ENCODE measurements around the gene HS3ST5.
"Not testable (repeated sequence)": the region's sequence is repeated elsewhere in the genome, so short reads cannot be mapped to it uniquely, and the experiment has no call there.

The HS3ST5 gene

GRCh38 chr6:114157848-114158247 is 185.0 kb downstream of the HS3ST5 start:
- H3K27ac ChIP-seq: no peak overlapping the region
- no peak overlapping the region for H3K4me3 ChIP-seq (ENCODE audit: low read depth, low read length)
- H3K36me3 ChIP-seq (replicated peaks): no peaks in the 10 kb centered on the region
- no peak for TF ChIP-seq CTCF (IDR thresholded peaks at IDR 0.05; ENCODE audit: low read depth, low read length, missing control alignments)
- no peak for DNase-seq
- H3K27me3 ChIP-seq (replicated peaks): no peaks in the 10 kb centered on the region
- in situ Hi-C loops (cut with HindIII; ENCODE audit: low pct_ligation_motif_present, low sequenced_read_pairs): no loop called here

- Histone ChIP-seq H3K27ac (no peak overlapping the region), H3K4me3 (ENCODE audit: low read depth, low read length) (no peak overlapping the region), H3K36me3 (replicated peaks) (no peaks in the 10 kb centered on the region), H3K27me3 (replicated peaks) (no peaks in the 10 kb centered on the region)
- no peak for TF ChIP-seq CTCF (IDR thresholded peaks at IDR 0.05; ENCODE audit: low read depth, low read length, missing control alignments)
- in situ Hi-C loops (cut with HindIII; ENCODE audit: low pct_ligation_motif_present, low sequenced_read_pairs): no loop called here
- DNase-seq: no peak
Measured at GRCh38 chr6:114155763-114156162, 187.1 kb downstream of the HS3ST5 start.

GRCh38 chr6:114154812-114155211 is 188.0 kb downstream of the HS3ST5 start:
- H3K4me3 ChIP-seq (ENCODE audit: low read depth, low read length): no peak overlapping the region
- H3K27me3 ChIP-seq (replicated peaks): no peaks in the 10 kb centered on the region
- no peaks in the 10 kb centered on the region for H3K36me3 ChIP-seq (replicated peaks)
- in situ Hi-C loops (cut with HindIII; ENCODE audit: low pct_ligation_motif_present, low sequenced_read_pairs): no loop called here
- no peak overlapping the region for H3K27ac ChIP-seq
- TF ChIP-seq CTCF (IDR thresholded peaks at IDR 0.05; ENCODE audit: low read depth, low read length, missing control alignments): no peak
- no peak for DNase-seq

GRCh38 chr6:114153448-114153847 is 189.4 kb downstream of the HS3ST5 start:
- DNase-seq: no peak
- Histone ChIP-seq H3K4me3 (ENCODE audit: low read depth, low read length) (no peak overlapping the region), H3K36me3 (replicated peaks) (no peaks in the 10 kb centered on the region), H3K27ac (no peak overlapping the region), H3K27me3 (replicated peaks) (no peaks in the 10 kb centered on the region)
- in situ Hi-C loops (cut with HindIII; ENCODE audit: low pct_ligation_motif_present, low sequenced_read_pairs): no loop called here
- TF ChIP-seq CTCF (IDR thresholded peaks at IDR 0.05; ENCODE audit: low read depth, low read length, missing control alignments): no peak

GRCh38 chr6:114151064-114151690 is 191.6 kb downstream of the HS3ST5 start:
- DNase-seq: no peak
- H3K27ac ChIP-seq: no peak overlapping the region
- H3K27me3 ChIP-seq (replicated peaks): no peaks in the 10 kb centered on the region
- H3K36me3 ChIP-seq (replicated peaks): no peaks in the 10 kb centered on the region
- in situ Hi-C loops (cut with HindIII; ENCODE audit: low pct_ligation_motif_present, low sequenced_read_pairs): no loop called here
- TF ChIP-seq CTCF (IDR thresholded peaks at IDR 0.05; ENCODE audit: low read depth, low read length, missing control alignments): no peak
- H3K4me3 ChIP-seq (ENCODE audit: low read depth, low read length): no peak overlapping the region

GRCh38 chr6:114149182-114149581 is 193.6 kb downstream of the HS3ST5 start:
- H3K4me3 ChIP-seq (ENCODE audit: low read depth, low read length); H3K36me3 ChIP-seq (replicated peaks); in situ Hi-C loops (cut with HindIII; ENCODE audit: low pct_ligation_motif_present, low sequenced_read_pairs); DNase-seq; H3K27ac ChIP-seq; H3K27me3 ChIP-seq (replicated peaks): not testable (repeated sequence)

Data from brain microvascular endothelial cell (primary cell).